Measurements from ENCODE around the gene SLC27A5. TPM values are rescaled to one million over a fixed set of nuclear protein-coding genes. Genes with fewer than 3 reads are reported as not detected.
"Not testable (repeated sequence)": the region's sequence is repeated elsewhere in the genome, so short reads cannot be mapped to it uniquely, and the experiment has no call there.

SLC27A5 gene
- total RNA-seq, 4 donors from 2014 or later = 4.8 to 11.7 (median 8.1) TPM

- peak; percentile 63 to 96 for DNase-seq (ENCODE audit: low spot score in 2 of 2)
- H3K4me3 ChIP-seq (ENCODE audit: low read depth, poor library complexity, severe bottlenecking) = no peak overlapping the region
- intact Hi-C loops (cut with DNase I; ENCODE audit: low total_unique reads) = no loop called here
- WGBS, 2 donors = 24 to 28% methylated on average over 42 of the region's 66 CpGs
- TF ChIP-seq POLR2A (IDR thresholded peaks at IDR 0.05) = no peak
- TF ChIP-seq CTCF (IDR thresholded peaks at IDR 0.05) = no peak
Measured at GRCh38 chr19:58513694-58514563, 2.1 kb upstream of the SLC27A5 start.

GRCh38 chr19:58513213-58513693 is 1.5 kb upstream of the SLC27A5 start:
- DNase-seq (ENCODE audit: low spot score in 2 of 2) = no peak
- H3K4me3 ChIP-seq (ENCODE audit: low read depth, poor library complexity, severe bottlenecking) = no peak overlapping the region
- TF ChIP-seq CTCF (IDR thresholded peaks at IDR 0.05) (no peak), POLR2A (IDR thresholded peaks at IDR 0.05) (no peak)
- intact Hi-C loops (cut with DNase I; ENCODE audit: low total_unique reads) = no loop called here
- 83 to 85% methylated on average over 7 of the region's 10 CpGs for WGBS, 2 donors

GRCh38 chr19:58510084-58510862 is 1.5 kb downstream of the SLC27A5 start:
- no peak for DNase-seq (ENCODE audit: low spot score in 2 of 2)
- WGBS, 2 donors = 81 to 82% methylated on average over 8 of the region's 8 CpGs
- intact Hi-C loops (cut with DNase I; ENCODE audit: low total_unique reads) = no loop called here
- no peak overlapping the region for H3K4me3 ChIP-seq (ENCODE audit: low read depth, poor library complexity, severe bottlenecking)
- TF ChIP-seq POLR2A (IDR thresholded peaks at IDR 0.05) (no peak), CTCF (IDR thresholded peaks at IDR 0.05) (no peak)

DNA sequence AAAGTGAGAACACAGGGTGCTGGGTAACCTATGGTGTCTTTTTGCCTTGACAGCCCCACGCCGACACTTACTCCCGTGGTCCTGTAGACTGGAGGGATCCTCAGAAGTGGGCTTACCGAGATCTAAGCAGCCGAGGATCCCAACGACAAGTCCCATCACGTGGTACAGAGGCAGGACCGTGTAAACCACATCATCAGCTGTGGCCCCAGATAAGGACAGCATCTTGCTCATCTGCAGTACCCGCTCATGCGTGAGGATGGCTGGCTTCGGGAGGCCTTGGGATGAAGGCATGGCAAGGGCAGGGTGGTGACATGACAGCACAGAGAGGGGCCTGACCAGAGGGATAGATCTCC is 2.1 kb downstream of the SLC27A5 start:
- no peak overlapping the region for H3K4me3 ChIP-seq (ENCODE audit: low read depth, poor library complexity, severe bottlenecking)
- intact Hi-C loops (cut with DNase I; ENCODE audit: low total_unique reads) = no loop called here
- WGBS, 2 donors = 80 to 84% methylated on average over 11 of the region's 11 CpGs
- no peak for DNase-seq (ENCODE audit: low spot score in 2 of 2)
- no peak for TF ChIP-seq POLR2A (IDR thresholded peaks at IDR 0.05)
- TF ChIP-seq CTCF (IDR thresholded peaks at IDR 0.05) = no peak

- intact Hi-C loops (cut with DNase I; ENCODE audit: low total_unique reads); DNase-seq (ENCODE audit: low spot score in 2 of 2); H3K4me3 ChIP-seq (ENCODE audit: low read depth, poor library complexity, severe bottlenecking): not testable (repeated sequence)
- 76 to 89% methylated on average over 7 to 8 of the region's 8 CpGs for WGBS, 2 donors
Measured at GRCh38 chr19:58507602-58508223, 4.1 kb downstream of the SLC27A5 start.

DNA sequence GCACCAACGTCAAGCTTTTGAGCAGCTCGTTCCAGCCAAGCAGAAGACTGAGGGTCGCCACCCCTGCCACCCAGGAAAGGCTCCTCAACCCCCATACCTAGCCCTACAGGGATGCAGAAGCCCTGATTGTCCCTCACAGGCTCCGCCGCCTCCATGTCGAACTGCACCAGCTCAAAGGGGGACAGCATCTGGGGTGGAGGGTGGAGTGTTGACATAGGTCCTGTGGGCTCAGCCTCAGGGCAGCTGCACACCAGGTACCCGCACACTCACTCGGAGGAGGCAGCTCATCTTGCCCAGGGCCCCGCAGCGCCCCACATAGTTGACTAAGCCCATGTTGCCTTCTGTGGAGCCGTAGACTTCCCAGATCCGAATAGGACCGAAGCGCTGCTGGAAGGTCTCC is 11.6 kb downstream of the SLC27A5 start:
- H3K4me3 ChIP-seq (ENCODE audit: low read depth, poor library complexity, severe bottlenecking) = no peak overlapping the region
- DNase-seq (ENCODE audit: low spot score in 2 of 2) = no peak
- 95 to 96% methylated on average over 14 of the region's 14 CpGs for WGBS, 2 donors
- intact Hi-C loops (cut with DNase I; ENCODE audit: low total_unique reads) = no loop called here
- TF ChIP-seq POLR2A (IDR thresholded peaks at IDR 0.05) (no peak), CTCF (IDR thresholded peaks at IDR 0.05) (no peak)
